ENCODE results near the gene MORN3.

DNA sequence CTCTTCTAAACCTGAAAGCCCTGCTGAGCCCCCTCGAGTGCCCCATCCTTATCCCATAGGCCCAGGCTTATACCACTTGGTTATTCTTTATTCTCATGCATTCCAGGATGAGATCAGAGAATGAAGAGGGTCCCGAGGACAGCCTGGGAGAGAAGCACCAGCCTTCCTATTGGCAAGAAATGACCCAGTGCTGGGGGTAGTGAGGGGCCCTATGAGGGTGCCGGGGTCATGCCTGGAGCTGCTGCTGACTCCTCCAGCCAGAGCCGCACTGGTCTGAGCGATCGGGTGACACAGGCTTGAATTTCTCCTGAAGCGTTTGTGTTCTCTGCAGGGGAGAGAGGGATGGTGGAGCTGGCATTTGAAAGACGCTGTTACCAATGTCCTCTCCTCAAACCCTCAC lies 18.1 kb downstream of the MORN3 start:
- TF ChIP-seq, protein P1, sequence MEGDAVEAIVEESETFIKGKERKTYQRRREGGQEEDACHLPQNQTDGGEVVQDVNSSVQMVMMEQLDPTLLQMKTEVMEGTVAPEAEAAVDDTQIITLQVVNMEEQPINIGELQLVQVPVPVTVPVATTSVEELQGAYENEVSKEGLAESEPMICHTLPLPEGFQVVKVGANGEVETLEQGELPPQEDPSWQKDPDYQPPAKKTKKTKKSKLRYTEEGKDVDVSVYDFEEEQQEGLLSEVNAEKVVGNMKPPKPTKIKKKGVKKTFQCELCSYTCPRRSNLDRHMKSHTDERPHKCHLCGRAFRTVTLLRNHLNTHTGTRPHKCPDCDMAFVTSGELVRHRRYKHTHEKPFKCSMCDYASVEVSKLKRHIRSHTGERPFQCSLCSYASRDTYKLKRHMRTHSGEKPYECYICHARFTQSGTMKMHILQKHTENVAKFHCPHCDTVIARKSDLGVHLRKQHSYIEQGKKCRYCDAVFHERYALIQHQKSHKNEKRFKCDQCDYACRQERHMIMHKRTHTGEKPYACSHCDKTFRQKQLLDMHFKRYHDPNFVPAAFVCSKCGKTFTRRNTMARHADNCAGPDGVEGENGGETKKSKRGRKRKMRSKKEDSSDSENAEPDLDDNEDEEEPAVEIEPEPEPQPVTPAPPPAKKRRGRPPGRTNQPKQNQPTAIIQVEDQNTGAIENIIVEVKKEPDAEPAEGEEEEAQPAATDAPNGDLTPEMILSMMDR (IDR thresholded peaks at IDR 0.05; ENCODE audit: control extremely low read depth in 1 of 3, insufficient read depth in 1 of 3, low read depth in 1 of 3, low read length in 3 of 3): no peak
- TF ChIP-seq JUND (IDR thresholded peaks at IDR 0.05; ENCODE audit: low read length) (no peak), PHF8 (conservative IDR thresholded peaks at IDR 0.05; ENCODE audit: low read depth, low read length) (no peak), RAD21 (IDR thresholded peaks at IDR 0.05 in 1 of 2, conservative IDR thresholded peaks at IDR 0.05 in 1 of 2; ENCODE audit: low read depth in 2 of 2, low read length in 2 of 2) (no peak), NRF1 (IDR thresholded peaks at IDR 0.05; ENCODE audit: low read depth, low read length) (no peak), CHD2 (IDR thresholded peaks at IDR 0.05; ENCODE audit: low read length) (no peak), KDM1A (IDR thresholded peaks at IDR 0.05; ENCODE audit: borderline replicate concordance, low read length) (no peak), RFX5 (IDR thresholded peaks at IDR 0.05; ENCODE audit: borderline replicate concordance, low read depth, low read length) (no peak), CEBPB (IDR thresholded peaks at IDR 0.05; ENCODE audit: low read depth, low read length) (no peak), POLR2A (IDR thresholded peaks at IDR 0.05; ENCODE audit: control extremely low read depth in 1 of 2, low read depth in 2 of 2, low read length in 2 of 2) (no peak), YY1 (IDR thresholded peaks at IDR 0.05; ENCODE audit: low read depth, low read length) (no peak)
- TF ChIP-seq, protein P2, sequence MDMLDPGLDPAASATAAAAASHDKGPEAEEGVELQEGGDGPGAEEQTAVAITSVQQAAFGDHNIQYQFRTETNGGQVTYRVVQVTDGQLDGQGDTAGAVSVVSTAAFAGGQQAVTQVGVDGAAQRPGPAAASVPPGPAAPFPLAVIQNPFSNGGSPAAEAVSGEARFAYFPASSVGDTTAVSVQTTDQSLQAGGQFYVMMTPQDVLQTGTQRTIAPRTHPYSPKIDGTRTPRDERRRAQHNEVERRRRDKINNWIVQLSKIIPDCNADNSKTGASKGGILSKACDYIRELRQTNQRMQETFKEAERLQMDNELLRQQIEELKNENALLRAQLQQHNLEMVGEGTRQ (IDR thresholded peaks at IDR 0.05; ENCODE audit: low read length): no peak
- TF ChIP-seq, protein P3, sequence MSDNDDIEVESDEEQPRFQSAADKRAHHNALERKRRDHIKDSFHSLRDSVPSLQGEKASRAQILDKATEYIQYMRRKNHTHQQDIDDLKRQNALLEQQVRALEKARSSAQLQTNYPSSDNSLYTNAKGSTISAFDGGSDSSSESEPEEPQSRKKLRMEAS (IDR thresholded peaks at IDR 0.05): no peak

Measured in H1 (cell line).